Activated B cell treated with CpG ODN at 0.5 μM for 24 hours (primary cell): ENCODE measurements around the gene XDH. TPM values are rescaled to one million over a fixed set of nuclear protein-coding genes. Genes with fewer than 3 reads are reported as not detected.

Experiments
- ATAC-seq: fragments of 200-7000 bp; cut with Tn5 transposase; one replicate; pipeline ENCODE4 v1.10.0; 2021; ENCODE audit warnings: low read depth, mild to moderate bottlenecking, moderate library complexity
- CTCF ChIA-PET: fragments of 350-600 bp; sonication (Branson Sonifier 250); formaldehyde crosslinking; loops from one replicate; lab custom pipeline; 2021; ENCODE audit warnings: antibody characterized with exemption; lab: Charles Lee
- POLR2A ChIA-PET: fragments of 350-600 bp; sonication (Branson Sonifier 250); formaldehyde crosslinking; loops from one replicate; lab custom pipeline; 2021; ENCODE audit warnings: antibody characterized with exemption; lab: Charles Lee
- DNase-seq: peaks from one replicate; pipeline ENCODE4 v3.0.0; 2022
- H3K27ac Mint-ChIP-seq: one replicate; pipeline ENCODE4 v1.8.0; 2020; ENCODE audit warnings: mixed read lengths
- H3K27me3 Mint-ChIP-seq: one replicate; pipeline ENCODE4 v1.8.0; 2021; ENCODE audit warnings: mixed read lengths
- H3K36me3 Mint-ChIP-seq: one replicate; pipeline ENCODE4 v1.8.0; 2021; ENCODE audit warnings: low read depth, mixed read lengths
- H3K4me1 Mint-ChIP-seq: one replicate; pipeline ENCODE4 v1.8.0; 2021; ENCODE audit warnings: mixed read lengths
- H3K4me3 Mint-ChIP-seq: one replicate; pipeline ENCODE4 v1.8.0; 2020; ENCODE audit warnings: mild to moderate bottlenecking, mixed read lengths
- H3K9me3 Mint-ChIP-seq: one replicate; pipeline ENCODE4 v1.8.0; 2020; ENCODE audit warnings: mixed read lengths
- CTCF ChIP-seq: fragments of 200-600 bp; IDR thresholded peaks from one replicate; pipeline ENCODE4 v1.8.0; 2022; ENCODE audit warnings: antibody characterized with exemption, mild to moderate bottlenecking
- intact Hi-C: fragments of 100-400 bp; cut with micrococcal nuclease; formaldehyde crosslinking; loops from one replicate; pipeline ENCODE4 v1.15.1; 2024
- total RNA-seq: library from RNA; stranded (reverse); gene quantifications from 2 replicates; pipeline ENCODE4 v1.2.3, GENCODE V29; 2022

Gene XDH
- total RNA-seq, 1 donor from 2014 or later: not detected

GRCh38 chr2:31353179-31353578 lies 61.4 kb downstream of the XDH start:
- ChIA-PET POLR2A (no interaction called here), CTCF (no interaction called here)
- H3K4me3 Mint-ChIP-seq: no peak overlapping the region
- TF ChIP-seq CTCF: no peak
- peaks cover 52% of the 10 kb centered on the region for H3K27me3 Mint-ChIP-seq
- intact Hi-C loops: no loop called here
- no peaks in the 10 kb centered on the region for H3K36me3 Mint-ChIP-seq
- H3K27ac Mint-ChIP-seq: no peak overlapping the region
- H3K4me1 Mint-ChIP-seq: no peaks in the 10 kb centered on the region
- DNase-seq: no peak
- H3K9me3 Mint-ChIP-seq: peaks cover 11% of the 10 kb centered on the region
- no peak for ATAC-seq

GRCh38 chr2:31349684-31350083 lies 64.9 kb downstream of the XDH start:
- no peak overlapping the region for H3K4me3 Mint-ChIP-seq

GRCh38 chr2:31349160-31349559 lies 65.4 kb downstream of the XDH start:
- Mint-ChIP-seq H3K4me1 (no peaks in the 10 kb centered on the region), H3K4me3 (no peak overlapping the region), H3K36me3 (no peaks in the 10 kb centered on the region), H3K27me3 (peaks cover 34% of the 10 kb centered on the region), H3K27ac (no peak overlapping the region), H3K9me3 (peaks cover 4% of the 10 kb centered on the region)
- DNase-seq (no peak), ATAC-seq (no peak)
- ChIA-PET CTCF (no interaction called here), POLR2A (no interaction called here)
- intact Hi-C loops: no loop called here
- TF ChIP-seq CTCF: no peak

More at GRCh38 chr2:31349684-31350083, 64.9 kb downstream of the XDH start:
- Mint-ChIP-seq H3K27me3 (peaks cover 36% of the 10 kb centered on the region), H3K4me1 (no peaks in the 10 kb centered on the region), H3K9me3 (peaks cover 6% of the 10 kb centered on the region), H3K36me3 (no peaks in the 10 kb centered on the region), H3K27ac (no peak overlapping the region)
- POLR2A ChIA-PET: no interaction called here
- CTCF ChIA-PET: no interaction called here
- DNase-seq (no peak), ATAC-seq (no peak)
- intact Hi-C loops: no loop called here
- TF ChIP-seq CTCF: no peak

- no peak for TF ChIP-seq CTCF
- Mint-ChIP-seq H3K4me1 (no peaks in the 10 kb centered on the region), H3K36me3 (no peaks in the 10 kb centered on the region), H3K27me3 (peaks cover 31% of the 10 kb centered on the region), H3K4me3 (no peak overlapping the region), H3K27ac (no peak overlapping the region), H3K9me3 (peaks cover 4% of the 10 kb centered on the region)
- ChIA-PET POLR2A (no interaction called here), CTCF (no interaction called here)
- DNase-seq: no peak
- intact Hi-C loops: no loop called here
- ATAC-seq: no peak
These were observed 65.9 kb downstream of the XDH start for GRCh38 chr2:31348618-31349017.

GRCh38 chr2:31347750-31348149 lies 66.8 kb downstream of the XDH start:
- Mint-ChIP-seq H3K4me3 (no peak overlapping the region), H3K9me3 (peaks cover 4% of the 10 kb centered on the region), H3K36me3 (no peaks in the 10 kb centered on the region), H3K27me3 (peaks cover 29% of the 10 kb centered on the region), H3K27ac (no peak overlapping the region), H3K4me1 (no peaks in the 10 kb centered on the region)
- POLR2A ChIA-PET: no interaction called here
- ATAC-seq: no peak
- no peak for DNase-seq
- intact Hi-C loops: no loop called here
- CTCF ChIA-PET: no interaction called here
- no peak for TF ChIP-seq CTCF
